ENCODE results near the gene DACT2.
"Not testable (repeated sequence)": the region's sequence is repeated elsewhere in the genome, so short reads cannot be mapped to it uniquely, and the experiment has no call there.

Gene DACT2

DNA sequence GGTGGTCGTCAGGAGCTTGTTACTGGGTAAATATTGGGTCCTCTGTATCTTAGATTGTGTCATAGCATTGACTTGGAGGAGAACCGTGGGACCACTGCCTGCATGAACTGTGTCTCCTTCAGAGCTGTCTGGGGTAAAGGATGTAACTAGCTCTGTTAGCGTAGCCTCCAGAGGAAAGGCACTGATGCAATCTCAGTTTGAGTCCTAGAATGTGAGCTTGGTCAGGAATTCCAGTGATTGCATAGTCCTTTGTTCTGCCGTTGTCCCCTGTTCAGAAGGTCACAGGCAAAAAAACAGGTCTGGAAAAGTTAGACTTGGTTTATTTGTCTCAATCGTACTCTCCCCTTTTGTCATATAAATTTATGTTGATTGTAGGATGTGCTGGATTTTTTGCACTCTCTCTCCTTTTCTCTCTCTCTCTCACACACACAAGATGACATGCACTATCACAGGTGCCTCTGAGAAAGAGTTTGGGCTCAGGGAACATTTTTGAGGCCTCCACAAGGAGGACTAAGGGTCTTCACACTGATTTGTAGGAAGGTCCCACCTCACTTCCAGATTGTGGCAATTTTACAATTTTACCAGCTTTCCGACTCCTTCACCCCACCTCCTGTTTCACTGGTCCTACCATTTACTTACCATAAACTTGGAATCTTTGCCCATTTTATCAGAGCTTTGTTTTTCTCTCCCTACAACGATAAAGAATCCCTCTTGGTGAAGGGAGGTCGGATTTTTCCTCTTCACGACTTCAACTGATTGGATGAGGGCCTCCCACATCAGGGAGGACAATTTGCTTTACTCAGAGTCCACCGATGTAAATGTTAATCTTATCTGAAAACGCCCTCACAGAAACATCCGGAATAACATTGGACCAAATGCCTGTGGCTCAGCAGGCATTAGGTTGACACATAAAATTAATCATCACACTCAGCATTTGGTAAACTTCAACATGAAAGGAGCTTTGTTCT, 7.0 kb upstream of the DACT2 start:
- FAIRE-seq (no peak), DNase-seq (ENCODE audit: low spot score) (peak; percentile 55)

DNA sequence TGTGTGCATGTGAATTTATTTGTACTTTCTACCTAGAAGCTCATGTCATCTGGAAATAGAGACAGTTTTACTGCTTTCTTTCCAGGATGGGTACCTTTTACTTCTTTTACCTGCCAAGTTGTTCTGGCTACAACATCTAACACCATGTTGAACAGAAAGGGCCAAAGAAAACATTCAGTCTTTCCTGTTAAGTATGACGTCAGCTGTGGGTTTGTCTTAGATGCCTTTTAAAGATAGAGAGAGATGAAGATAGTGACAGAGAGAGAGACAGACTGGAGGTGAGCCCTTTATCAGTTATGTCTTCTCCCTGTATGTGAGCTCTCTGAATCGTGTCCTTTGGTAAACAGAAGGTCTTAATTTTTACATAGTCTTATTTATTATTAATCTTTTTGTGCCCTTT, 3.4 kb upstream of the DACT2 start:
- no peak for DNase-seq (ENCODE audit: low spot score)
- no peak for FAIRE-seq

DNA sequence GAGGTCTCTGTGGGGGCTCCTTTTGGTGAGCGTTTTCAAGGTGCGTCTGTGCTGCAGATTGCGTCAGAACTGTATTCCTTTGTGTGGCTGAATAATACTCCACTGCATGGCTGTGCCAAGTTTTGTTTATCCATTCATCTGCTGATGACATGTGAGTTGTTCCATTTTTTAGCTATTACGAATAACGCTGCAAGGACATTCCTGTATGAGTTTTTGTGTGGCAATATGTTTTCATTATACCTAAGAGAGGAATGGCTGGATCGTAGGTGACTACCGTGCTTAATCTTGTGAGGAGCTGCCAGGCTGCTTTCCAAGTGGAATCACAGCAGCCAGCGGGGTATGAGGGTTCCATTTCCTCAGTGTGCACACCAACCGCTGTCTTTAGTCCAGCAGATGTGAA, 1.1 kb upstream of the DACT2 start:
- FAIRE-seq, result peak; percentile 70
- peak; percentile 41 for DNase-seq (ENCODE audit: low spot score)

DNA sequence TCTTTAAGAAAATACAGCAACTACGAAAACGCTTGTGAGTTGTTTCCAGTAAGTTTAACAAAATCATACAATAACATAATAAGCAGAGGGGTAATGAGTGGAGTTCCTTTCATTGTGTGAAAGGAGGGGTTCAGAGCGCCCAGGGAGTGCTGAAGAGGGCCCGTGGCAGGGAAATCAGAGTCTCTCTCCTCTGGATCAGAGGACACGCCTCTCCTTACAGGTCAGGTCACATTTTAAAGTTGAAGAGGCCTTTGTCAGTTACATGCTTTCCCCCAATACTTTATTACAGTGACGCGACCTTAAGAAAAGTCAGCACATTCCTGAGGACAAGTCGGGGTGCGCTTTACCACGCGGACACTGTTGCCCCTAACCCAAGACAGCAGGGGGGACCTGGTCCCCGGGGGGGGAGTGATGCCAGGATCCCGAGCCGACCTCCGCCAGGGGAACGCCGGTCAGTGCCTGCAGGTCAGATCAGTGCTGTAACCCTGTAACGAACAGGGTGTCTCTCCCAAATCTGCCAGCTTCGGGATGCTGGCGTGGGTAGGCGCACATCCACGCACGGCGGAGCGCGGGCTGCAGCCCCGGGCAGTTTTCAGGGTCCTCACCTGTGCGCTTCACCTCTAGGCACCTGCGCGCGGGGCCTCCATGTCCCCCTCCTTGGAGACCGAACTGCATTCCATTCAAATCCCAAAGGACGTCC, 848 bp downstream of the DACT2 start:
- no peak for DNase-seq (ENCODE audit: low spot score)

DNA sequence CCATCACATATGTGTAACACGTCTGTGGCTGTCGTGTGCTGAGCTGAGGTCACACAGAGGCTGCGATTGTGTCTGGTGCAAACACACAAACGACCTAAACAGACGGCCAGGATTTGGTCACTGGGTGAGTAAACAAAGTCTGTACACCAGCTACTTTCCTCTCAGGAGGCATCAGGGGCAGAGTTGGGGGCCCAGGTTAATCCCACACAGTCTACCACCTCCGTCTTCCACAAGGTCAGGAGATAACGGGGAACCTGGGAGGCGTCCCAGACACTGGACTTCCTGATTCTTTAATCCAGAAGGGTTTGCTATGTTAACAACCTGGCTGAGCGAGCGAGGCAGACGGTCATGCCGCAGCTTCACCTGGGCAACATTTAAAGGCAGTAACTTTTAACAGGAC, 1.5 kb downstream of the DACT2 start:
- DNase-seq (ENCODE audit: low spot score) (no peak), FAIRE-seq (no peak)

More for the DNA sequence above, 848 bp downstream of the DACT2 start:
- no peak for FAIRE-seq

DNA sequence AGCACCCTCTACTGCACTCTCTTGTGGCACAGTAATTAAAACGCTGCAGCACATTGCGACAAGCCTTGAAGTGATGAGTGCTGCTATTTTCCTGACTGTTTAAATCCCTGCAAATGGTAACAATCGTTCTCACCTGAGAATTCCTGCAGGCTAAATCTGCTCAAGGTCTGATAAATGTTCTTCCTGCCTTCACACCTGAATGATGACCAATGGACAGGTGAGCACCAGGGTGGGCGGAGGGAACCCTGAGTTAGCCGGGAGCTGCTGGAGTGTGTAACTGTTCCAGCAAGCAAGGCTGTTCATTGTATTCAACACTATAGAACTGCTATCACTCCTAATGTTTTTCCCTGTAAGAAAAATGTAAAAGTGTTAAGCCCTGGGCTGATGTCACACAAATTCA, 4.0 kb downstream of the DACT2 start:
- DNase-seq (ENCODE audit: low spot score) (no peak), FAIRE-seq (no peak)

DNA sequence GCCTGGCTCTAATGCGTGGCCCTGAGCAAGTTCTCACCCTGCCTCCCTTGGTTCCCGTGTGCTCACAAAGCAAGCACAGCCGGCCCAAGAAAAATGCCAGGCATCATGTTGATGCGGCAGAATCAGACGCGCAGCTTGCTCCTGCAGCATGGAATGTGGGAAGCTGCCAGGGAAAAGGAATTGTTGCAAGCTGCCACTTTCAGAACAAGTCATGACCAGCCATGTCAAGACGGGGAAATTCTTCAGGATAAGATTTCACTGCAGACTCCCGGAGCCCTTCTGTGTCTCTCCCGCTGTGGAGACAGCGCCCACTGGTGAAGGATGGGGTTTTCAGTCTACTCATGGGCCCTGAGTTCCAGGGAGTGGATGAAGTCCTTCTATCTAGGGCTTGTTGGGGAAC, 4.6 kb downstream of the DACT2 start:
- FAIRE-seq (no peak), DNase-seq (ENCODE audit: low spot score) (no peak)

DNA sequence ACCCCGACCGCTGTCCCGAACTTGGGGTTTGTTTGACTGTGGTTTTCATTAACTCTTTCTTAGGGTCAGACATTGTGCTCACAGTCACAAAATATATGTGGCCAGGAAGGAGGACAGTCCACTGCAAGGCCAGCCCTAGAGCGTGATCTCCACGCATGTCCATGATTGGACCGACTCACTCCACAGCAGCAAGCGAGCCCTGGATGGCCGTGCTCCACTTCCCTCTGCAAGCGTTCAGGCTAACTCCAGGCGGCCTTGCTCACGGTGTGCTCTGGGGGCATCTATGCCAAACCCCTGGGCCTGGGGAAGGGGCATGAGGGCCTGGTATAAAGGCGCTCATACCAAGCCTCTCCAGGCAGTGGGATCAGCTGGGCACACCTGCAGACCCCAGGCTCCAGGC, 5.6 kb downstream of the DACT2 start:
- FAIRE-seq (no peak), DNase-seq (ENCODE audit: low spot score) (no peak)

DNA sequence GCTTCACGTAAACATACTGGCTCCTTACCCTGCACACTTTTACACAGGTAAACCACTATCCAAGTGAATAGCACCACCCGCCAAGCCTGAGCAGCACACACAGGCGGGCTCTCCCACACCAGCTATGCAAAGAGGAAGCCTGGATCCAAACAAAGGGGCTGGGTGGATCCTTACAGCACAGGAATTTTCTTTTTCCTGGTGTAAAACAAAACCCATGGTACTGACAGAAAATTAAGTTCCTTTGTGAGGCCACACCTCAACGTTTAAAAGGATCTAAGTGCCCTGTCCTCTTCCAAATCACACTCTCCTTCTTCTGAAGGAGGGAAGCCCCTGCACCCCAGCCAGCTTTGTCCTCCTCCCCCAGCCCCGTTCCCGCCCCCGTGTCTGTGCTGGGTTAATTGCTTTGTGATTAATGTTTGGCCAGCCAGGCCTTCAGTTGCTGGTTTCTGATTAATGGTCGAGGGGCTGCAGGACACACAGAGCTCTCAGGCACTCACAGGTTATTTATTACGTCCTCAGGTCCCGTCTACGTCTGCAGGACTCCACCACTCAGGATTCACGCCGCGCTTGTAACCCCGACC, 6.1 kb downstream of the DACT2 start:
- no peak for DNase-seq (ENCODE audit: low spot score)
- FAIRE-seq, result no peak

DNA sequence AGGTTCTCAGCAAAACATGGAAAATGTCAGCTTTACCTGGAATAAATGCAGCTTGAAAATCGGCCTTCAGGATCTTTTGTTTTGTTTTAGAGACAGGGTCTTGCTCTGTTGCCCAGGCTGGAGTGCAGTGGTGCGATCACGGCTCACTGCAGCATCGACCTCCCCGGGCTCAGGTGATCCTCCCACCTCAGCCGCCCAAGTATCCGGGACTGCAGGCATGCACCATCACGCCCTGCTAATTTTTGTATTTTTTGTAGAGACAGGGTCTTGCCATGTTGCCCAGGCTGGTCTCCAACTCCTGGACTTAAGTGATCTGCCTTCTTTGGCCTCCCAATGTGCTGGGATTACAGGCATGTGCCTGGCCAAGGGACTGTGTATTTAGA, 7.5 kb downstream of the DACT2 start:
- DNase-seq (ENCODE audit: low spot score); FAIRE-seq: not testable (repeated sequence)

DNA sequence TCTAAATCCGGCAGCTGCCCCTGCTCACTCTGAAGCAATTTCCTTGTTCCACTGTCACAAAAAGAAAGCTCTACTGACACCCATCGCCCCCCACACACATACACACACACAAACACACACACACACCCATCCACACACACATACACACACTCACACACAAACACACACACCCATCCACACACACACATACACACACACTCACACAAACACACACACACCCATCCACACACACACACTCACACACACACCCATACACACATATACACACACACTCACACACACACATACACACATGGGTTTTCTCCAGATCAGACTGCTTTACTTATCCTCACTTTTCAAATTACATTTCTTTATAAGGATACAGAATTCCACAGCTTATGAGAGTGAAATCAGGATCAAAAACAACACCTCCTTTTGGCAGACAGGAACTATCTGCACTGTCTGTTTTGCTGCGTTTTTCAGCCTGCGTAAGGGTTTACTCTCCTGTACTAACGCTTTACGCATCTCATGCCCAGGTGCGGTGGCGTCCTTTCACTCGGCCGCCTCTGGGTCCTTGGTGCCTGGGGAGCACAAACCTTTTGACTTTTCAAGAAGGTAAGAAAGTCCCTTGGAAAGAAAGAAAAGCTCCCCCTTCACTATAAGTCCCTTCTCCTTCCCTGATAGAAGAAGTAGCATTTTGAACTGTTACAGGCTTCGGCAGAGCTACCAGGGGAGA, 8.0 kb downstream of the DACT2 start:
- no peak for DNase-seq (ENCODE audit: low spot score)
- FAIRE-seq, result peak; percentile 74

DNA sequence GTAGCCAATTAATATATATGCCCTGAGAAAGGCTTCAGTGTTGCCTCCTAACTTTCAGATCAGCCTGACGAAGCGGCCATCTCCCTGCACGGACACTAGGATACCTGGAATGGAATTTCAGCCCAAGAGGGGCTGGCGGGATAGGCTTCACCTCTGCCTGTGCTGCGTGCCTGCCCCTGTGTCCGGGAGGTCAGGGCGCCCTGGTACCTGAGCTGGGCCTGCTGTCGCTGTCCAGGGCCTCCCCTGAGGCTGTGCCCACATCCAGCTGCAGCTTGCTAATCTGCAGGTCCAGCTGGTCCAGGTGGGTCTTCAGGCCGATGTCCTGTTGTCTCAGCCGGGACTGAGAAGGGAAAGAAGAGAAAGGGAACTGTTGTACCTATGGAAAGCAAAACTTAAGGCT, 8.6 kb downstream of the DACT2 start:
- FAIRE-seq (no peak), DNase-seq (ENCODE audit: low spot score) (no peak)

DNA sequence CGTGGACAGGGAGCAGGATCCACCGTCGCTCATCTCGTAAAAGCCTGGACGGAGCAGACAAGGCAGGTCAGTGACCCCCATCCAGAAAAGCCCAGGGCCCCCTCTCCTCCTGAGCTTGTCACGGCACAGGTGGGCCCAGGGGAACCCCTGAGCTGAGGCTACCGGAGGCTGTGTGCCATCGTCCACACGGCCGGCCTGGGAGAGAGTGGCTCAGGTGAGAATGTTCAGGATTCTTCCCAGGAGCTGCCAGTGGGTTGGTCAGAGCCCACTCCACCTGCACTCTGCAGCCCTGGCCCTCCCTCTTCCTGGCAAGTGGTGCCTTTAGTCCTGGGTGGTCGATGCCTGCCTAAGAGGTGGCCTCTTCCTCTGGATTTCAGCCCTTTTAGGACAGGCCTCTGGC, 9.2 kb downstream of the DACT2 start:
- FAIRE-seq (no peak), DNase-seq (ENCODE audit: low spot score) (no peak)

DNA sequence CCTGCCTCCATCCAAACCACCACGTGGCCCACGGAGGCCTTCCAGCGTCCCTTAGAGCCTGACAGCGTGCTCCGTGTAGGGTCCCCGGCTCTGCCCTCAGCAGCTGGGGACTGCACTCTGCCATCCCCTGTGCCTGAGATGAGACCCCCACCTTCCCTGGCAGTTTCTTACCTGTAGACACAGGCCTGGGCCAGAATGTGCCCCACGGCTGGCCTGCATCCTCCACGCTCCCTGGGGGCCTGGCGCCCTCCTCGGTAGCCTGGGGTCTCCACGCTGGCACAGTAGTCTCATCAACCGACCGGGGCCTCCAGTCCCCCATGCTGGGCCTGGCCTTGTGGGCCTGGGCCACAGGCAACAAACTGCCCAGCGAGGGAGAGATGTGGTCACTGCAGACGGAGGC, 9.6 kb downstream of the DACT2 start:
- DNase-seq (ENCODE audit: low spot score), result no peak
- FAIRE-seq, result no peak

DNA sequence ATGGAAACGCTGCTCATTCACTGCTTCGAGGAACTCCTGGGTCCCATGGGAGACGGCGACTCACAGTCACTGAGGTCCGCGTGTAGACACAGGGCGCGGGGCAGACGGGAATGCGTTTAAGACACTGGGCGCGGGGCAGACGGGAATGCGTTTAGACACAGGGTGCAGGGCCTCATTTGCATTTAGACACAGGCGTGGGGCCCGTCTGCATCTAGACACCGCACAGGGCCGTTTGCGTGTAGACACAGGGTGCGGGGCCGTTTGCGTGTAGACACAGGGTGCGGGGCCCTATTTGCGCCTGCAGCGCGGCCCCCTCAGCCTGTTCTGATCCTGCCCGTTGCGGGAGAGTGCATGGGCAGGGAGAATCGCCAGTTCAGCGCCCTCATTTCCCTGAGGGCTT, 10.4 kb downstream of the DACT2 start:
- DNase-seq (ENCODE audit: low spot score) (no peak), FAIRE-seq (no peak)

DNA sequence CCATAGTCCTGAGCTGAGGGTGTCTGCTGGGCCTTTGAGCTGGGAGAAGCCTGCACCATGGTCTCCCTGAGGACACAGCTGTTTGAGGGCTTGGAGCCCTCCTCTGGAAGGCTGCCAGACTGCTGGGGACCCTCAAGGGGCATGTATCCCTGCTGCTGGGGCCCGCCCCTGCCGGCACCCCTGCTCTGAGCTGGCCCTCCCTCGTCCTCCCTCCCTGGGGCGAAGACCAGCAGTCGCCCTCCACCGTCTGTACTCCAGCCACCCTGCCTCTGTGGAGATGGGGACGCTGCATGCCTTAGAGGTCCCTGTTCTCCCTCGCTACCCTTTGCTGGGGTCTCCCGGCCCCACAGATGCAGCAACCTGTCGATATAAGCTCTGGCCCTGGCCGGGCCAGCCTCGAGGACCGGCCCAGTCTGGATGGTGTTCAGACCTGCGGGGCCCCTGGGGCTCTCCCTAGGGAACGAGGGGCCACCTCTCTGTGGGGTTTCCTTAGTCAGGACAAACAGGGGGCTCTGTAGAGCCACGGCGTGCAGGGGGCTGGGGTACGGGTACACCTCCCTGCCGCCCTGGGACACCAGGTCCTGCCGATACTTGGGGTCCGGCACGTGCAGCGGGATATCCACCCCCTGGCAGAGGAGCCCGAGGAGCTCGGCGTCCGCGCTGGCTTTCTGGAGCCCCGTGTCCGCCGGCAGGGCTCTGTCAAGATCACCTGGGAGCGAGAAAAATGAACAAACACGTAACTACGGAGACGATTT, 11.0 kb downstream of the DACT2 start:
- FAIRE-seq, result no peak

DNA sequence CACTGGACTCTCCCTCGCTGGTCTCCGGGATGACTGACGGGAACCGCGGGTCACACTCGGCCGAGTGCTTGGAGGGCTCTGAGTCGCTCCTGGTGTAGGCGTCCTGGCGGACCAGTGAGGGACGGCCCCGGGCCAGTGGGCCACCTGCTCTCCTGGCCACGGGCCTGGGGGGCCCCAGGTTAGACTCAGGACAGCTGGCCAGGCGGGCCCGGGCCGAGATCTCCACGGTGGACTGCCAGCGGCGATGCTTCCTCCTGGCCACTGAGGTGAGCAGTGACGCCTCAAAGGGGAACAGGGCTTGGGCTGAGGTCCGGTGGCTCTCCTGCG, 11.9 kb downstream of the DACT2 start:
- DNase-seq (ENCODE audit: low spot score) (no peak), FAIRE-seq (no peak)

More for the DNA sequence above, 11.0 kb downstream of the DACT2 start:
- DNase-seq (ENCODE audit: low spot score), result no peak

DNA sequence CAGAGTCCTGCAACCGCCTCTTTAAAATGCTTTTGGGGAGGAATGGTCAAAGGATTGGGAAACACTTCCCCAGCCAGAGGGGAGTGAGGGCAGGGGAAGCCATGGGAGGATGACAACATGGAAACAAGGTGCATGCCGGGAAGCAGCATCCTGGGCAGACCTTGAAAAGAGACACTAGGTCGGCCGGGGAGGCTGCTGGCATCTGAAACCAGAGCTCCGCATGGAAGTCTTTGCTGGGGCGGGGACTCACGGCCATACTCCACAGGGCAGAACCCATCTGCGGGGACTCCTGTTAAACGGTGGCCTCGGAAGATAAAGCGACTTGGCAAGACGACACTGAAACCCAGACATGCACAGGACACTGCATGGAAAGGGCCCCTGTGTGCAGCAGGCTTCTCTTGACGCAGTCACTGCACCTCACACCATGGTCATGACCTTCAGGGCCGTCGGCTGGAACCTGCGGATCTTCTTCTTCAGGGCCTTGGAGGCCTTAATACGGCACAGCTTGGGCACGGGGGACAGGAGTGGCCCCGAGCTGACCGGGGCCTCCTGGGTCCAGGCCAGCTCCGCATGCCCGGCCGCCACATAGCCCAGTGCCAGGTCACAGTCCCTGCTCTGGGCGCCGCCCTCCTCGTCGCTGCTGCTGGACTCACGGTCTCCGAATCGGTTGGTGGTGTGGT, 12.4 kb downstream of the DACT2 start:
- DNase-seq (ENCODE audit: low spot score) (no peak), FAIRE-seq (no peak)

DNA sequence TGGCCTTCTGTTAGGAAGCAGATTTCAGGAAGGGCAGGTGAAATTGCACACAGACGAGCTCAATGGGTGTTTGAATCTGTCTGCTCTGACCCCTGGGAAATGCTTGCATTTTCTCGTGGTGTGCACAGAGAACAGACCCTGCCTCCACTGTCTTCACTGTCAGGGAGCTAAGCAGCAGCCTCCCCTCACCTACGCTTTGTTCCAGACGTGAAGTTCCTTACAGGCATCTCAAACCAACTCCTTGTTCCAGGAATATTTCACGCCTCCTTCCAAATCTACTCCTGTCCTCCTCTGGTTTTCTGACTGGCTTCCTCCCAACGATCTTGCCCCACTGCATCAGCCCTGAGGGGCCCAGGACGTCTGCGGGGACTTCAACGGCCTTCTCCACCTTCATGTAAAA, 13.7 kb downstream of the DACT2 start:
- DNase-seq (ENCODE audit: low spot score) (no peak), FAIRE-seq (no peak)

DNA sequence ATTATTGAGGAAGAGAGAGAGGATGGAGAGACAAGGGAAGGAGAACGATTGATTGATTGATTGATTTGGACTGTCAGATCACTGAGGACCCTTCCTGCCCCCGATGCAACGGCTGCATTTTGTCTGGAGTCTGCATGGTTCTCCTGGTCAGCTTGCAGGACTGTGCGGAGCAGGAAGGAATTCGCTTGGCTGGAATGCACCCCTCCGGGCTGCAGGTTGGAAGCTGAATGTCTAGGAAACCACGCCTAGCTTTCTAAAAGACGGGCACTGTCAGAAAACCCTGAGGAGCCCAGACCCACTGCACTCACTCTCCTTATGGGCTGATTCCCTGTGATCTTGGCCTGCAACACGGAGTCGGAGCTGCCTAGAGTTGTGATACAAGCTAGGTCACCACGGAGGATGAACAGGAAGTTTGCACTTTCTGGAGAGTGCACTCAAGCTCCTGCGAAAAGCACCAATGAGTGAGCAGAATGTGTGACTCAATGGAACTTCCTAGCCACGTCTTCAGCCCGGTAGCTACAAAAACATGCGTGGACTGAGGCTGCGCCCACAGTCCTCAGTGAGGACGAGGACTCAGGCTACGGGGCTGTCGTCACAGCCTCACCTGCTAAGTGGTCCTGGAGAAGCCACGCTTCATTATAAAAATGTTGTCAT, 14.4 kb downstream of the DACT2 start:
- FAIRE-seq (no peak), DNase-seq (ENCODE audit: low spot score) (no peak)

Data from urothelium cell line (cell line).